Astrocyte (in vitro differentiated cells and primary cell): Measurements from ENCODE around the gene RSAD1. TPM values are rescaled to one million over a fixed set of nuclear protein-coding genes. Genes with fewer than 3 reads are reported as not detected.

ENCODE experiments used
- DNase-seq: peaks from one replicate; pipeline ENCODE4 v3.0.0-alpha.2; 2010; ENCODE audit warnings: low read depth
- FAIRE-seq: peaks from 2 replicates; lab custom pipeline; 2011; peaks lifted over from hg19 to GRCh38; lab: Jason Lieb, UNC
- H2AFZ ChIP-seq: 2 replicates; pipeline ENCODE4 v1.6.0; 2012; ENCODE audit warnings: low read depth, low read length, inconsistent platforms
- H3K27ac ChIP-seq: 2 replicates; pipeline ENCODE4 v1.5.1; 2011; ENCODE audit warnings: low read depth, low read length, inconsistent platforms
- H3K27me3 ChIP-seq: 2 replicates; pipeline ENCODE4 v1.6.0; 2011; ENCODE audit warnings: low read length, inconsistent platforms; ENCODE audit not compliant: insufficient read depth
- H3K36me3 ChIP-seq: 2 replicates; pipeline ENCODE4 v1.5.1; 2011; ENCODE audit warnings: low read length, inconsistent platforms; ENCODE audit not compliant: insufficient read depth
- H3K4me1 ChIP-seq: 2 replicates; pipeline ENCODE4 v1.5.1; 2011; ENCODE audit warnings: low read length, inconsistent platforms; ENCODE audit not compliant: insufficient read depth
- H3K4me2 ChIP-seq: 2 replicates; pipeline ENCODE4 v1.6.0; 2012; ENCODE audit warnings: low read length, inconsistent platforms
- H3K4me3 ChIP-seq: 2 replicates; pipeline ENCODE4 v1.5.1; 2011; ENCODE audit warnings: low read depth, mild to moderate bottlenecking, low read length, inconsistent platforms; ENCODE audit not compliant: insufficient read depth
- H3K79me2 ChIP-seq: 2 replicates; pipeline ENCODE4 v1.6.0; 2012; ENCODE audit warnings: mild to moderate bottlenecking, low read length, inconsistent platforms; ENCODE audit not compliant: insufficient read depth
- H3K9ac ChIP-seq: 2 replicates; pipeline ENCODE4 v1.6.0; 2012; ENCODE audit warnings: mild to moderate bottlenecking, low read length, inconsistent platforms
- H3K9me3 ChIP-seq: 2 replicates; pipeline ENCODE4 v1.5.1; 2012; ENCODE audit warnings: low read depth, mild to moderate bottlenecking, low read length, inconsistent platforms; ENCODE audit not compliant: insufficient read depth
- H4K20me1 ChIP-seq: 2 replicates; pipeline ENCODE4 v1.6.0; 2012; ENCODE audit warnings: low read length, inconsistent platforms; ENCODE audit not compliant: insufficient read depth
- H3K27ac Mint-ChIP-seq: one replicate; pipeline ENCODE4 v1.8.0; 2021; ENCODE audit warnings: mild to moderate bottlenecking, mixed read lengths; ENCODE audit not compliant: unreplicated experiment
- H3K27me3 Mint-ChIP-seq: one replicate; pipeline ENCODE4 v1.8.0; 2021; ENCODE audit warnings: low read depth, mixed read lengths; ENCODE audit not compliant: unreplicated experiment
- H3K36me3 Mint-ChIP-seq: one replicate; pipeline ENCODE4 v1.8.0; 2021; ENCODE audit warnings: low read depth, mixed read lengths; ENCODE audit not compliant: unreplicated experiment
- H3K4me1 Mint-ChIP-seq: one replicate; pipeline ENCODE4 v1.8.0; 2021; ENCODE audit warnings: low read depth, mixed read lengths; ENCODE audit not compliant: unreplicated experiment
- H3K4me3 Mint-ChIP-seq: one replicate; pipeline ENCODE4 v1.8.0; 2021; ENCODE audit warnings: mild to moderate bottlenecking, moderate library complexity, mixed read lengths; ENCODE audit not compliant: unreplicated experiment
- H3K9me3 Mint-ChIP-seq: one replicate; pipeline ENCODE4 v1.8.0; 2021; ENCODE audit warnings: mild to moderate bottlenecking, mixed read lengths; ENCODE audit not compliant: unreplicated experiment
- EZH2 ChIP-seq: IDR thresholded peaks from 2 replicates; pipeline ENCODE4 v1.6.1; 2012; ENCODE audit warnings: mild to moderate bottlenecking, low read length, inconsistent platforms; ENCODE audit not compliant: insufficient read depth
- total RNA-seq: library from RNA; stranded (reverse); gene quantifications from 2 replicates; pipeline ENCODE4 v1.2.1, GENCODE V29; 2021
- TF ChIP-seq, protein P1 (sequence below): IDR thresholded peaks from 2 replicates; pipeline ENCODE4 v1.5.1; 2011; ENCODE audit warnings: low read depth, mild to moderate bottlenecking, inconsistent platforms, low read length, moderate library complexity; ENCODE audit not compliant: insufficient read depth

The RSAD1 gene
- total RNA-seq, 1 donor from 2014 or later = 18.8 TPM

GRCh38 chr17:50487213-50488096 lies 8.8 kb downstream of the RSAD1 start:
- no peak overlapping the region for H3K27ac Mint-ChIP-seq
- TF ChIP-seq EZH2 = no peak
- TF ChIP-seq, protein P1, sequence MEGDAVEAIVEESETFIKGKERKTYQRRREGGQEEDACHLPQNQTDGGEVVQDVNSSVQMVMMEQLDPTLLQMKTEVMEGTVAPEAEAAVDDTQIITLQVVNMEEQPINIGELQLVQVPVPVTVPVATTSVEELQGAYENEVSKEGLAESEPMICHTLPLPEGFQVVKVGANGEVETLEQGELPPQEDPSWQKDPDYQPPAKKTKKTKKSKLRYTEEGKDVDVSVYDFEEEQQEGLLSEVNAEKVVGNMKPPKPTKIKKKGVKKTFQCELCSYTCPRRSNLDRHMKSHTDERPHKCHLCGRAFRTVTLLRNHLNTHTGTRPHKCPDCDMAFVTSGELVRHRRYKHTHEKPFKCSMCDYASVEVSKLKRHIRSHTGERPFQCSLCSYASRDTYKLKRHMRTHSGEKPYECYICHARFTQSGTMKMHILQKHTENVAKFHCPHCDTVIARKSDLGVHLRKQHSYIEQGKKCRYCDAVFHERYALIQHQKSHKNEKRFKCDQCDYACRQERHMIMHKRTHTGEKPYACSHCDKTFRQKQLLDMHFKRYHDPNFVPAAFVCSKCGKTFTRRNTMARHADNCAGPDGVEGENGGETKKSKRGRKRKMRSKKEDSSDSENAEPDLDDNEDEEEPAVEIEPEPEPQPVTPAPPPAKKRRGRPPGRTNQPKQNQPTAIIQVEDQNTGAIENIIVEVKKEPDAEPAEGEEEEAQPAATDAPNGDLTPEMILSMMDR = no peak
- no peak overlapping the region for H2AFZ ChIP-seq

GRCh38 chr17:50488880-50489279 lies 10.2 kb downstream of the RSAD1 start:
- H3K4me3 Mint-ChIP-seq = no peak overlapping the region
- no peaks in the 10 kb centered on the region for H3K27me3 Mint-ChIP-seq
- no peaks in the 10 kb centered on the region for H4K20me1 ChIP-seq
- H3K4me2 ChIP-seq = no peak overlapping the region
- no peak for TF ChIP-seq EZH2
- TF ChIP-seq, protein P1 = no peak
- no peak overlapping the region for H3K9ac ChIP-seq
- H3K4me3 ChIP-seq = no peak overlapping the region
- H3K9me3 ChIP-seq = no peaks in the 10 kb centered on the region
- no peaks in the 10 kb centered on the region for H3K9me3 Mint-ChIP-seq
- H3K36me3 ChIP-seq = peaks cover 9% of the 10 kb centered on the region
- no peaks in the 10 kb centered on the region for H3K4me1 ChIP-seq
- FAIRE-seq = no peak
- DNase-seq = no peak
- H3K36me3 Mint-ChIP-seq = peaks cover 11% of the 10 kb centered on the region
- no peaks in the 10 kb centered on the region for H3K27me3 ChIP-seq
- H3K79me2 ChIP-seq = no peaks in the 10 kb centered on the region
- no peaks in the 10 kb centered on the region for H3K4me1 Mint-ChIP-seq
- H2AFZ ChIP-seq = no peak overlapping the region
- H3K27ac ChIP-seq = no peak overlapping the region
- H3K27ac Mint-ChIP-seq = no peak overlapping the region

More at GRCh38 chr17:50487213-50488096, 8.8 kb downstream of the RSAD1 start:
- H3K36me3 Mint-ChIP-seq = peaks cover 11% of the 10 kb centered on the region
- Histone ChIP-seq H3K79me2 (no peaks in the 10 kb centered on the region), H3K36me3 (peaks cover 15% of the 10 kb centered on the region), H3K9me3 (no peaks in the 10 kb centered on the region), H3K4me1 (peaks cover 8% of the 10 kb centered on the region), H3K4me3 (no peak overlapping the region), H3K9ac (no peak overlapping the region), H3K4me2 (no peak overlapping the region), H4K20me1 (no peaks in the 10 kb centered on the region), H3K27me3 (no peaks in the 10 kb centered on the region), H3K27ac (no peak overlapping the region)
- DNase-seq = no peak
- H3K27me3 Mint-ChIP-seq = no peaks in the 10 kb centered on the region
- peaks cover 4% of the 10 kb centered on the region for H3K4me1 Mint-ChIP-seq
- FAIRE-seq = no peak
- H3K4me3 Mint-ChIP-seq = no peak overlapping the region
- H3K9me3 Mint-ChIP-seq = no peaks in the 10 kb centered on the region

- no peak for TF ChIP-seq EZH2
- TF ChIP-seq, protein P1 = no peak
- H3K9me3 Mint-ChIP-seq = no peaks in the 10 kb centered on the region
- H3K4me3 ChIP-seq = no peak overlapping the region
- H3K27me3 ChIP-seq = no peaks in the 10 kb centered on the region
- no peaks in the 10 kb centered on the region for H3K36me3 ChIP-seq
- H3K27ac ChIP-seq = no peak overlapping the region
- no peaks in the 10 kb centered on the region for H3K9me3 ChIP-seq
- H3K36me3 Mint-ChIP-seq = peaks cover 6% of the 10 kb centered on the region
- no peak overlapping the region for H2AFZ ChIP-seq
- no peaks in the 10 kb centered on the region for H4K20me1 ChIP-seq
- no peak for DNase-seq
- no peak overlapping the region for H3K4me2 ChIP-seq
- peaks cover 5% of the 10 kb centered on the region for H3K27me3 Mint-ChIP-seq
- no peaks in the 10 kb centered on the region for H3K79me2 ChIP-seq
- H3K4me1 Mint-ChIP-seq = no peaks in the 10 kb centered on the region
- H3K9ac ChIP-seq = no peak overlapping the region
- H3K4me3 Mint-ChIP-seq = no peak overlapping the region
- FAIRE-seq = no peak
- no peak overlapping the region for H3K27ac Mint-ChIP-seq
- no peaks in the 10 kb centered on the region for H3K4me1 ChIP-seq
These were observed 12.8 kb downstream of the RSAD1 start for GRCh38 chr17:50491505-50491904.
